Measurements from ENCODE around the gene CYP2U1.

DNA sequence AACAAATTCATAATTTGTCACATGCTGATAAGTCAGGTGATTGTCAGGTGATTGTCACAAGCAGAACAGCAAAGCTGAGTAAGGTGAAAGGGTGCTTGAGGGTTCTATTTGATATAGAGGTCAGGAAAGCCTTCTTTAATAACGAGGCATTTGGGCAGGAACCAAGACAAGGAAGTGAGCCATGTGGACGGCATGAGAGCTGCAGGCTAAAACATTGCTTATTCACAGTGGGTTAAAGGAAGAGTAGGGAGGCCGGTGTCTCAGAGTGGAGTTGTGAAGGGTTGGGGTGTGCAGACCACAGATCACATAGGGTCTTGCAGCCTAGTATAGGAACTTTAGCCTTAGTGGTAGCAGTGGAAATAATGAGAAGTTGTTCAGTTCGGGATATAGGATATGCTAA is 31.3 kb upstream of the CYP2U1 start:
- TF ChIP-seq, protein P1, sequence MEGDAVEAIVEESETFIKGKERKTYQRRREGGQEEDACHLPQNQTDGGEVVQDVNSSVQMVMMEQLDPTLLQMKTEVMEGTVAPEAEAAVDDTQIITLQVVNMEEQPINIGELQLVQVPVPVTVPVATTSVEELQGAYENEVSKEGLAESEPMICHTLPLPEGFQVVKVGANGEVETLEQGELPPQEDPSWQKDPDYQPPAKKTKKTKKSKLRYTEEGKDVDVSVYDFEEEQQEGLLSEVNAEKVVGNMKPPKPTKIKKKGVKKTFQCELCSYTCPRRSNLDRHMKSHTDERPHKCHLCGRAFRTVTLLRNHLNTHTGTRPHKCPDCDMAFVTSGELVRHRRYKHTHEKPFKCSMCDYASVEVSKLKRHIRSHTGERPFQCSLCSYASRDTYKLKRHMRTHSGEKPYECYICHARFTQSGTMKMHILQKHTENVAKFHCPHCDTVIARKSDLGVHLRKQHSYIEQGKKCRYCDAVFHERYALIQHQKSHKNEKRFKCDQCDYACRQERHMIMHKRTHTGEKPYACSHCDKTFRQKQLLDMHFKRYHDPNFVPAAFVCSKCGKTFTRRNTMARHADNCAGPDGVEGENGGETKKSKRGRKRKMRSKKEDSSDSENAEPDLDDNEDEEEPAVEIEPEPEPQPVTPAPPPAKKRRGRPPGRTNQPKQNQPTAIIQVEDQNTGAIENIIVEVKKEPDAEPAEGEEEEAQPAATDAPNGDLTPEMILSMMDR (IDR thresholded peaks at IDR 0.05 in 4 of 5, conservative IDR thresholded peaks at IDR 0.05 in 1 of 5) = no peak
- TF ChIP-seq POLR2A (IDR thresholded peaks at IDR 0.05) = no peak
